GM12878 (cell line): ENCODE results near the gene GLS.

Experiments used
- EZH2 ChIP-seq: IDR thresholded peaks from 2 replicates; pipeline ENCODE4 v1.6.1; 2012; ENCODE audit warnings: low read depth, mild to moderate bottlenecking, control low read depth, inconsistent platforms, low read length, borderline replicate concordance; ENCODE audit not compliant: control insufficient read depth
- HDAC6 ChIP-seq: fragments of 200-600 bp; sonication (generic); IDR thresholded peaks from one replicate; pipeline ENCODE4 v1.8.0; 2017; ENCODE audit warnings: antibody characterized with exemption; ENCODE audit not compliant: unreplicated experiment
- MTA3 ChIP-seq: IDR thresholded peaks from 2 replicates; pipeline ENCODE4 v1.6.1; 2012; ENCODE audit warnings: low read length, inconsistent platforms, borderline replicate concordance
- NRF1 ChIP-seq: conservative IDR thresholded peaks from 2 replicates; pipeline ENCODE4 v1.6.1; 2011; ENCODE audit warnings: mild to moderate bottlenecking, low read depth, low read length, improper control_type of control experiment
- POLR2A ChIP-seq: IDR thresholded peaks from 2 replicates; pipeline ENCODE4 v1.6.1; 2011; ENCODE audit warnings: low read depth, mild to moderate bottlenecking, low read length
- RAD21 ChIP-seq: IDR thresholded peaks from 2 replicates; pipeline ENCODE4 v1.6.1; 2011; ENCODE audit warnings: mild to moderate bottlenecking, low read depth, low read length, moderate library complexity; ENCODE audit not compliant: insufficient read depth
- RAD51 ChIP-seq: fragments of 450-650 bp; IDR thresholded peaks from 2 replicates; pipeline ENCODE4 v1.6.1; 2016; ENCODE audit warnings: moderate library complexity, mild to moderate bottlenecking, inconsistent platforms
- SREBF2 ChIP-seq: IDR thresholded peaks from 2 replicates; pipeline ENCODE4 v1.6.1; 2012; ENCODE audit warnings: mild to moderate bottlenecking, low read length
- STAT3 ChIP-seq: IDR thresholded peaks from 2 replicates; pipeline ENCODE4 v1.6.1; 2011; ENCODE audit warnings: low read depth, low read length, improper control_type of control experiment
- TBL1XR1 ChIP-seq: IDR thresholded peaks from 2 replicates; pipeline ENCODE4 v1.6.1; 2012; ENCODE audit warnings: low read depth, low read length, improper control_type of control experiment
- TCF12 ChIP-seq: IDR thresholded peaks from 2 replicates; pipeline ENCODE4 v1.6.1; 2011; ENCODE audit warnings: low read depth, mild to moderate bottlenecking, low read length
- TF ChIP-seq, protein P1 (sequence below): IDR thresholded peaks from 2 replicates; pipeline ENCODE4 v1.6.1; 2011; ENCODE audit warnings: low read depth, low read length, improper control_type of control experiment, borderline replicate concordance
- TF ChIP-seq, protein P2 (sequence below): fragments of 450-650 bp; IDR thresholded peaks from 2 replicates; pipeline ENCODE4 v1.6.1; 2017; ENCODE audit warnings: mild to moderate bottlenecking, moderate library complexity
- TF ChIP-seq, protein P3 (sequence below): fragments of 450-650 bp; IDR thresholded peaks from 2 replicates; pipeline ENCODE4 v1.6.1; 2017; ENCODE audit warnings: borderline replicate concordance

DNA sequence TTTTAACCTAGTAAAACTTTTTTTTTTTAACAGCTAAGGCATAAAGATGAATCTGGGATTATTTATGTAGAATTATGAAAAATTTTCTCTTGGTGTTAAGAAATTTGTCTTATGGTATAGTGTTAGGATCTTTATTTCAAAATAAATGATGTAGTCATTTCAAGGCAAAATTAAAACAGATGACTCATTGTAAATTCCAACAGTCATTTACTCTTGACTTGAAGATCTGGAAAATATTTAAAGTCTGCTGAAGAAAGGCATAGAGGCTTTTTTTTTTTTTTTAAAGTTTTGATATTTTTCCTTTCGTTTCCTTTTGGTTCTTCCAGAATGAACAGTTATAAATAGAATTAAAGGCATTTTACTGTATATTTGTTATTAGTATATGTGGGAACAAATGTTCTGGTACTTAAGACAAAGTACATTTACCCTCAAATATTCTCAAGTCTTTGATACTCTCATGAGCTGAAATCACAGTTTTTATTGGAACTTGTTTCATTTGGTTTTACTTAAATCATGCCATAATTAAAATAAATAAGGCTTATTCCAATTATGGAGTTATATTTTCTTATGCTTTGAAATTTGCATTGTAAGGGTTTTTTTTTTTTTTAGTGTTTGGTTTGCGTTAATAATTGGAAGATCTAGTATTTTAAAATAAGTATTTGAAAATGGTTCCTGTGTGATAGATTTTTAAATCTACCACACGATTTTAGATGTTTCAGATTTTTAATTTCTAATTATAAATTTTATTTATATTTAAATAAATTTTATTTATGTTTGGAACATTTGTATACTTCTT is 29.9 kb downstream of the GLS start:
- TF ChIP-seq TCF12 (no peak), RAD51 (no peak), STAT3 (no peak), NRF1 (no peak), SREBF2 (no peak), RAD21 (no peak), EZH2 (no peak), HDAC6 (no peak), TBL1XR1 (no peak), MTA3 (no peak), POLR2A (no peak)
- TF ChIP-seq, protein P1, sequence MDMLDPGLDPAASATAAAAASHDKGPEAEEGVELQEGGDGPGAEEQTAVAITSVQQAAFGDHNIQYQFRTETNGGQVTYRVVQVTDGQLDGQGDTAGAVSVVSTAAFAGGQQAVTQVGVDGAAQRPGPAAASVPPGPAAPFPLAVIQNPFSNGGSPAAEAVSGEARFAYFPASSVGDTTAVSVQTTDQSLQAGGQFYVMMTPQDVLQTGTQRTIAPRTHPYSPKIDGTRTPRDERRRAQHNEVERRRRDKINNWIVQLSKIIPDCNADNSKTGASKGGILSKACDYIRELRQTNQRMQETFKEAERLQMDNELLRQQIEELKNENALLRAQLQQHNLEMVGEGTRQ: no peak
- TF ChIP-seq, protein P2, sequence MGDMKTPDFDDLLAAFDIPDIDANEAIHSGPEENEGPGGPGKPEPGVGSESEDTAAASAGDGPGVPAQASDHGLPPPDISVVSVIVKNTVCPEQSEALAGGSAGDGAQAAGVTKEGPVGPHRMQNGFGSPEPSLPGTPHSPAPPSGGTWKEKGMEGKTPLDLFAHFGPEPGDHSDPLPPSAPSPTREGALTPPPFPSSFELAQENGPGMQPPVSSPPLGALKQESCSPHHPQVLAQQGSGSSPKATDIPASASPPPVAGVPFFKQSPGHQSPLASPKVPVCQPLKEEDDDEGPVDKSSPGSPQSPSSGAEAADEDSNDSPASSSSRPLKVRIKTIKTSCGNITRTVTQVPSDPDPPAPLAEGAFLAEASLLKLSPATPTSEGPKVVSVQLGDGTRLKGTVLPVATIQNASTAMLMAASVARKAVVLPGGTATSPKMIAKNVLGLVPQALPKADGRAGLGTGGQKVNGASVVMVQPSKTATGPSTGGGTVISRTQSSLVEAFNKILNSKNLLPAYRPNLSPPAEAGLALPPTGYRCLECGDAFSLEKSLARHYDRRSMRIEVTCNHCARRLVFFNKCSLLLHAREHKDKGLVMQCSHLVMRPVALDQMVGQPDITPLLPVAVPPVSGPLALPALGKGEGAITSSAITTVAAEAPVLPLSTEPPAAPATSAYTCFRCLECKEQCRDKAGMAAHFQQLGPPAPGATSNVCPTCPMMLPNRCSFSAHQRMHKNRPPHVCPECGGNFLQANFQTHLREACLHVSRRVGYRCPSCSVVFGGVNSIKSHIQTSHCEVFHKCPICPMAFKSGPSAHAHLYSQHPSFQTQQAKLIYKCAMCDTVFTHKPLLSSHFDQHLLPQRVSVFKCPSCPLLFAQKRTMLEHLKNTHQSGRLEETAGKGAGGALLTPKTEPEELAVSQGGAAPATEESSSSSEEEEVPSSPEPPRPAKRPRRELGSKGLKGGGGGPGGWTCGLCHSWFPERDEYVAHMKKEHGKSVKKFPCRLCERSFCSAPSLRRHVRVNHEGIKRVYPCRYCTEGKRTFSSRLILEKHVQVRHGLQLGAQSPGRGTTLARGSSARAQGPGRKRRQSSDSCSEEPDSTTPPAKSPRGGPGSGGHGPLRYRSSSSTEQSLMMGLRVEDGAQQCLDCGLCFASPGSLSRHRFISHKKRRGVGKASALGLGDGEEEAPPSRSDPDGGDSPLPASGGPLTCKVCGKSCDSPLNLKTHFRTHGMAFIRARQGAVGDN: no peak
- TF ChIP-seq, protein P3, sequence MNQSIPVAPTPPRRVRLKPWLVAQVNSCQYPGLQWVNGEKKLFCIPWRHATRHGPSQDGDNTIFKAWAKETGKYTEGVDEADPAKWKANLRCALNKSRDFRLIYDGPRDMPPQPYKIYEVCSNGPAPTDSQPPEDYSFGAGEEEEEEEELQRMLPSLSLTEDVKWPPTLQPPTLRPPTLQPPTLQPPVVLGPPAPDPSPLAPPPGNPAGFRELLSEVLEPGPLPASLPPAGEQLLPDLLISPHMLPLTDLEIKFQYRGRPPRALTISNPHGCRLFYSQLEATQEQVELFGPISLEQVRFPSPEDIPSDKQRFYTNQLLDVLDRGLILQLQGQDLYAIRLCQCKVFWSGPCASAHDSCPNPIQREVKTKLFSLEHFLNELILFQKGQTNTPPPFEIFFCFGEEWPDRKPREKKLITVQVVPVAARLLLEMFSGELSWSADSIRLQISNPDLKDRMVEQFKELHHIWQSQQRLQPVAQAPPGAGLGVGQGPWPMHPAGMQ: no peak
